Vagina (tissue), 2 donors: ENCODE measurements around the gene CNTN5. TPM values are rescaled to one million over a fixed set of nuclear protein-coding genes. Genes with fewer than 3 reads are reported as not detected.

ENCODE experiments used
- DNase-seq, 2 donors: peaks; one replicate each; pipeline ENCODE4 v3.0.0-alpha.2; 2017; ENCODE audit errors: extremely low spot score in 2 of 2
- H3K27ac ChIP-seq: fragments of 200-600 bp; sonication (generic); one replicate; pipeline ENCODE4 v1.5.1; 2019
- H3K27me3 ChIP-seq: fragments of 200-600 bp; sonication (generic); one replicate; pipeline ENCODE4 v1.5.1; 2019
- H3K36me3 ChIP-seq, 2 donors: fragments of 200-600 bp; sonication (generic); one replicate each; pipeline ENCODE4 v1.5.1; 2017 to 2019
- H3K4me1 ChIP-seq: fragments of 200-600 bp; sonication (generic); one replicate; pipeline ENCODE4 v1.5.1; 2019
- H3K4me3 ChIP-seq, 2 donors: fragments of 200-600 bp; sonication (generic); 1 replicate in 1 of 2; 2 replicates in 1 of 2; pipeline ENCODE4 v1.5.1; 2016 to 2019
- H3K9me3 ChIP-seq: fragments of 200-600 bp; sonication (generic); one replicate; pipeline ENCODE4 v1.5.1; 2019
- CTCF ChIP-seq, 3 experiments: fragments of 450-650 bp in 2 of 3; fragments of 200-600 bp in 1 of 3; sonication (generic) in 1 of 3; IDR thresholded peaks; one replicate each; pipeline ENCODE4 v1.5.1; 2017 to 2019; ENCODE audit warnings: antibody characterized with exemption in 3 of 3, mild to moderate bottlenecking in 2 of 3, moderate library complexity in 2 of 3
- POLR2A ChIP-seq, 2 donors: fragments of 450-650 bp; IDR thresholded peaks; one replicate each; pipeline ENCODE4 v1.6.1; 2017; ENCODE audit warnings: antibody characterized with exemption in 2 of 2, mild to moderate bottlenecking in 2 of 2, moderate library complexity in 2 of 2
- POLR2AphosphoS5 ChIP-seq, 2 donors: sonication (generic); formaldehyde crosslinking; IDR thresholded peaks; one replicate each; pipeline ENCODE4 v1.9.0; 2017; ENCODE audit warnings: antibody characterized with exemption in 2 of 2, mild to moderate bottlenecking in 2 of 2, low read depth in 1 of 2; ENCODE audit not compliant: insufficient read depth in 1 of 2
- intact Hi-C: fragments of 100-400 bp; cut with DNase I; formaldehyde crosslinking; loops from one replicate; pipeline ENCODE4 v1.15.1; 2023
- total RNA-seq: library from RNA; depleted of rRNA; stranded (reverse); fragments of >200 nt; gene quantifications from one replicate; pipeline ENCODE4 v1.2.3, GENCODE V29; 2016

Gene CNTN5
- total RNA-seq, 1 donor from 2014 or later = 0.25 TPM

GRCh38 chr11:99160447-99160846, 139.7 kb downstream of the CNTN5 start:
- intact Hi-C loops = no loop called here
- H3K9me3 ChIP-seq = no peaks in the 10 kb centered on the region
- H3K4me1 ChIP-seq = no peaks in the 10 kb centered on the region
- H3K4me3 ChIP-seq = no peak overlapping the region
- no peak for DNase-seq
- no peak overlapping the region for H3K27ac ChIP-seq
- no peaks in the 10 kb centered on the region for H3K27me3 ChIP-seq
- TF ChIP-seq POLR2AphosphoS5 (IDR thresholded peaks at IDR 0.05; ENCODE audit: insufficient read depth in 1 of 2, low read depth in 1 of 2) (no peak), CTCF (IDR thresholded peaks at IDR 0.05) (no peak), POLR2A (IDR thresholded peaks at IDR 0.05) (no peak)
- H3K36me3 ChIP-seq = no peaks in the 10 kb centered on the region

GRCh38 chr11:99162819-99163218, 142.1 kb downstream of the CNTN5 start:
- no peaks in the 10 kb centered on the region for H3K27me3 ChIP-seq
- no peaks in the 10 kb centered on the region for H3K4me1 ChIP-seq
- H3K27ac ChIP-seq = no peak overlapping the region
- no peaks in the 10 kb centered on the region for H3K9me3 ChIP-seq
- TF ChIP-seq POLR2AphosphoS5 (IDR thresholded peaks at IDR 0.05; ENCODE audit: insufficient read depth in 1 of 2, low read depth in 1 of 2) (no peak), POLR2A (IDR thresholded peaks at IDR 0.05) (no peak), CTCF (IDR thresholded peaks at IDR 0.05) (no peak)
- no peaks in the 10 kb centered on the region for H3K36me3 ChIP-seq
- no peak for DNase-seq
- no peak overlapping the region for H3K4me3 ChIP-seq
- intact Hi-C loops = no loop called here

GRCh38 chr11:99170591-99170990, 149.8 kb downstream of the CNTN5 start:
- Histone ChIP-seq H3K4me1 (no peaks in the 10 kb centered on the region), H3K27me3 (no peaks in the 10 kb centered on the region), H3K9me3 (no peaks in the 10 kb centered on the region), H3K4me3 (no peak overlapping the region), H3K27ac (no peak overlapping the region), H3K36me3 (no peaks in the 10 kb centered on the region)
- intact Hi-C loops = no loop called here
- no peak for DNase-seq
- TF ChIP-seq POLR2AphosphoS5 (IDR thresholded peaks at IDR 0.05; ENCODE audit: insufficient read depth in 1 of 2, low read depth in 1 of 2) = no peak
- no peak for TF ChIP-seq POLR2A (IDR thresholded peaks at IDR 0.05)
- TF ChIP-seq CTCF (IDR thresholded peaks at IDR 0.05) = no peak

GRCh38 chr11:99171330-99171729, 150.6 kb downstream of the CNTN5 start:
- H3K27ac ChIP-seq = no peak overlapping the region
- H3K4me3 ChIP-seq = no peak overlapping the region
- no peaks in the 10 kb centered on the region for H3K4me1 ChIP-seq
- TF ChIP-seq POLR2A (IDR thresholded peaks at IDR 0.05) (no peak), CTCF (IDR thresholded peaks at IDR 0.05) (no peak), POLR2AphosphoS5 (IDR thresholded peaks at IDR 0.05; ENCODE audit: insufficient read depth in 1 of 2, low read depth in 1 of 2) (no peak)
- no peaks in the 10 kb centered on the region for H3K27me3 ChIP-seq
- DNase-seq = no peak
- no peaks in the 10 kb centered on the region for H3K9me3 ChIP-seq
- intact Hi-C loops = no loop called here
- no peaks in the 10 kb centered on the region for H3K36me3 ChIP-seq

- intact Hi-C loops = no loop called here
- Histone ChIP-seq H3K4me3 (no peak overlapping the region), H3K27me3 (no peaks in the 10 kb centered on the region), H3K9me3 (no peaks in the 10 kb centered on the region), H3K36me3 (no peaks in the 10 kb centered on the region), H3K27ac (no peak overlapping the region), H3K4me1 (no peaks in the 10 kb centered on the region)
- no peak for DNase-seq
- no peak for TF ChIP-seq POLR2AphosphoS5 (IDR thresholded peaks at IDR 0.05; ENCODE audit: insufficient read depth in 1 of 2, low read depth in 1 of 2)
- no peak for TF ChIP-seq CTCF (IDR thresholded peaks at IDR 0.05)
- TF ChIP-seq POLR2A (IDR thresholded peaks at IDR 0.05) = no peak
Observed at GRCh38 chr11:99176430-99176829, 155.7 kb downstream of the CNTN5 start.
